Activated naive CD4-positive, alpha-beta T cell treated with anti-CD3 and anti-CD28 coated beads, Interleukin-2, amount 10 ng/mL, durations not matched to agents 7 days and 5 days (primary cell): Measurements from ENCODE around the gene USB1.

ENCODE experiments used
- CTCF ChIA-PET: fragments of 350-600 bp; sonication (Branson Sonifier 250); formaldehyde crosslinking; loops from one replicate; lab custom pipeline; 2021; ENCODE audit warnings: antibody characterized with exemption; lab: Charles Lee
- DNase-seq: peaks from one replicate; pipeline ENCODE4 v3.0.0-alpha.2; 2020
- H3K27ac Mint-ChIP-seq: one replicate; pipeline ENCODE4 v1.8.0; 2021; ENCODE audit warnings: mild to moderate bottlenecking, moderate library complexity, mixed read lengths
- H3K27me3 Mint-ChIP-seq: one replicate; pipeline ENCODE4 v1.8.0; 2021; ENCODE audit warnings: mild to moderate bottlenecking, mixed read lengths
- H3K36me3 Mint-ChIP-seq: one replicate; pipeline ENCODE4 v1.8.0; 2021; ENCODE audit warnings: mixed read lengths
- H3K4me1 Mint-ChIP-seq: one replicate; pipeline ENCODE4 v1.8.0; 2021; ENCODE audit warnings: mixed read lengths
- H3K4me3 Mint-ChIP-seq: one replicate; pipeline ENCODE4 v1.8.0; 2021; ENCODE audit warnings: mild to moderate bottlenecking, moderate library complexity, mixed read lengths
- H3K9me3 Mint-ChIP-seq: one replicate; pipeline ENCODE4 v1.8.0; 2021; ENCODE audit warnings: mixed read lengths

The USB1 gene

DNA sequence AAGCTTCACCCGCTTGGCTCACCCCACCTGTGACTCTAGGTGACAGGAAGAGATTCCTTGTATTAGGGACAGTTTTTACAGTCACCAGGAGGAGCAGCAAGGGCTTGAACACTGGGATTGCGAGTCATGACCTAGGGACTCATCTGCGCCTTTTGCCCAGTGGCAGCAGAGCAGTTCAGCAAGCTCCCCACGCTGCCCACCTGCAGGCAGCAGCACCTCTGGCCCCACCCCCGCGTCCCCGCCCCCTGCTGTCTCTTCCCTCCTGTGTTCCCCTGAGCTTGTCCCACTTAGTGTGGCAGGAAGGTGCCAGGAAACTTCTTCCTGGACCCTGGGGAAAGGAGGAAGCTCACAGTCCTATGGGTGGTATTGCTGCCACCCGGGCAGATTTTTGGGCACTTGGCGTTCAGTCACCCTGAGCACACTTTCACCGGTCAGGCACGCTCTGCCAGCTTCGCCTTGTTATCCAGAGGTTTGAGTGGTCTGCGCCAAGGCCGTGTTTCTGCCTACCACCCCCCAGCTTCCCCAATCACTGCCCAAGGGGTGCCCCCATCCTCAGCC, 33.0 kb downstream of the USB1 start:
- no peak for DNase-seq
- Mint-ChIP-seq H3K27ac (no peak overlapping the region), H3K36me3 (no peaks in the 10 kb centered on the region), H3K4me1 (no peaks in the 10 kb centered on the region), H3K4me3 (no peak overlapping the region), H3K9me3 (no peaks in the 10 kb centered on the region), H3K27me3 (peaks cover 8% of the 10 kb centered on the region)
- CTCF ChIA-PET, result interaction anchor here (0.8 to 1.3 kb wide), 3 partner anchors 11 to 135 kb away, joined by 3 read pairs; no protein-coding TSS in a partner anchor

GRCh38 chr16:58034774-58035173, 33.6 kb downstream of the USB1 start:
- CTCF ChIA-PET, result interaction anchor here (1.3 kb wide), 1 partner anchor 136 kb away, joined by 3 read pairs; no protein-coding TSS in a partner anchor
- Mint-ChIP-seq H3K27ac (no peak overlapping the region), H3K9me3 (no peaks in the 10 kb centered on the region), H3K4me3 (no peak overlapping the region), H3K4me1 (no peaks in the 10 kb centered on the region), H3K36me3 (no peaks in the 10 kb centered on the region), H3K27me3 (peaks cover 5% of the 10 kb centered on the region)
- DNase-seq, result no peak

GRCh38 chr16:58035356-58036170, 34.4 kb downstream of the USB1 start:
- H3K36me3 Mint-ChIP-seq, result no peaks in the 10 kb centered on the region
- CTCF ChIA-PET, result interaction anchor here (1.3 kb wide), 1 partner anchor 137 kb away, joined by 3 read pairs; no protein-coding TSS in a partner anchor
- no peaks in the 10 kb centered on the region for H3K9me3 Mint-ChIP-seq
- DNase-seq, result no peak
- H3K27ac Mint-ChIP-seq, result no peak overlapping the region
- no peaks in the 10 kb centered on the region for H3K27me3 Mint-ChIP-seq
- H3K4me1 Mint-ChIP-seq, result no peaks in the 10 kb centered on the region
- H3K4me3 Mint-ChIP-seq, result no peak overlapping the region

DNA sequence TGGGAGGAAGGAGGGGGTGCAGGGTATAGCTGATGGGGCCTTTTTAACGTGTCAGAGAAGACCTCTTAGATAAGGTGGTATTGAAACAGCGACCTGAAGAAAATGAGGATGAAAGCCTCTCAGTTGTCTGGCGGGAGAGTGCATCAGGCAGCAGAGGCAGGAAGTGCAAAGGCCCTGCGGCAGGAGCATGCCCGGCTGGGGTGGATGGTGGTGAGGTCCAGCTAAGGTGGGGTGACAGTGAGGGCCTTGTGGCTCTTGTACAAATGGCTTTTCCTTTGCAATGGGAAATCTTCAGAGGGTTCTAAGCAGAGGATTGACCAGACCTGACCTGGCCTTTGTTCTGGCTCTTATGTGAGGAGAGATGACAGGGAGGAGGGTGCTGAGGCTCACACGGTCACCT, 35.7 kb downstream of the USB1 start:
- Mint-ChIP-seq H3K4me3 (no peak overlapping the region), H3K4me1 (no peaks in the 10 kb centered on the region), H3K9me3 (no peaks in the 10 kb centered on the region), H3K27me3 (no peaks in the 10 kb centered on the region), H3K36me3 (no peaks in the 10 kb centered on the region), H3K27ac (no peak overlapping the region)
- CTCF ChIA-PET, result no interaction called here
- DNase-seq, result no peak

DNA sequence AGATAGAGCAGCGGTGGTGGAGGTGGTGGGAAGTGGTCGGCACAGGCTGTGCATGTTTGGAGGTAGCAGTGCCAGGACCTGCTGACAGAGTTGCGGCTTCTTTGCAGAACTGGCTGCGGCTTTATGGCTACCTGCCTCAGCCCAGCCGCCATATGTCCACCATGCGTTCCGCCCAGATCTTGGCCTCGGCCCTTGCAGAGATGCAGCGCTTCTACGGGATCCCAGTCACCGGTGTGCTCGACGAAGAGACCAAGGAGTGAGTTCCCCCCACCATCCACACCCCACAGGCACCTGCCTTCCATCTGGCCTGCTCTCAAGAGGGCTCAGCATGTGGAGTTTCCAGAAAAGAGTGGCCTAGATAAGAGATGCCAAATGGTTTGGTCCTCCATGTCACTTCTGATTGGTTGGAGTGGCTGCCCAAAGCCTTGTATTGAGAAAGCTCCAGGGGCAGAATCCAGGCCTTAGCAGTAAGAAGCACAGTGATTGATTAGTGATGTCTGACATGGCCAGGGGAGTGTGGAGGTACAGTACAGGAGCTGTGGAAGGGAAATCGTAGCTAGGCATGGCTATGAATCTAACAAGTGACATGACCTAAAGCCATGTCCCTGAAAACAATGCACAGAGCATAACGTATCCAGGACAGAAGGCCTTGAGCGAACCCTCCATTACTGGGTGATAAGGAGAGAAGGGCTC, 36.3 kb downstream of the USB1 start:
- Mint-ChIP-seq H3K36me3 (no peaks in the 10 kb centered on the region), H3K27ac (no peak overlapping the region), H3K4me3 (no peak overlapping the region), H3K27me3 (no peaks in the 10 kb centered on the region), H3K4me1 (no peaks in the 10 kb centered on the region), H3K9me3 (no peaks in the 10 kb centered on the region)
- no peak for DNase-seq
- CTCF ChIA-PET, result no interaction called here

DNA sequence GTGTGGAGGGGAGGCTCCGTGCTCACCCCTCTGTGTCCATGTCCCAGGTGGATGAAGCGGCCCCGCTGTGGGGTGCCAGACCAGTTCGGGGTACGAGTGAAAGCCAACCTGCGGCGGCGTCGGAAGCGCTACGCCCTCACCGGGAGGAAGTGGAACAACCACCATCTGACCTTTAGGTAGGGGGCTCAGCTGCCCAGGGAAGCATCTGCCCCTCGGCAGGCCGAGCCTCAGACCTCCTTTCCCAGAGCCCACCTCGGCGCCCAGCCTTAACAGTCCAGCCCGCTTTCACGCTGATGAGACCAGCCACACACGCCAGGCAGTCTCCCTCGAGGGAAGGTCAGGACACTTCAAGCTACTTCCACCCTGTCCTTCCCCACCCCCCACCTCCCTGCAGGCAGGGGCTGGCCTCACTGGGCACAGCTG, 37.0 kb downstream of the USB1 start:
- Mint-ChIP-seq H3K4me3 (no peak overlapping the region), H3K9me3 (no peaks in the 10 kb centered on the region), H3K4me1 (no peaks in the 10 kb centered on the region), H3K27ac (no peak overlapping the region), H3K27me3 (no peaks in the 10 kb centered on the region), H3K36me3 (no peaks in the 10 kb centered on the region)
- DNase-seq, result no peak
- CTCF ChIA-PET, result no interaction called here

DNA sequence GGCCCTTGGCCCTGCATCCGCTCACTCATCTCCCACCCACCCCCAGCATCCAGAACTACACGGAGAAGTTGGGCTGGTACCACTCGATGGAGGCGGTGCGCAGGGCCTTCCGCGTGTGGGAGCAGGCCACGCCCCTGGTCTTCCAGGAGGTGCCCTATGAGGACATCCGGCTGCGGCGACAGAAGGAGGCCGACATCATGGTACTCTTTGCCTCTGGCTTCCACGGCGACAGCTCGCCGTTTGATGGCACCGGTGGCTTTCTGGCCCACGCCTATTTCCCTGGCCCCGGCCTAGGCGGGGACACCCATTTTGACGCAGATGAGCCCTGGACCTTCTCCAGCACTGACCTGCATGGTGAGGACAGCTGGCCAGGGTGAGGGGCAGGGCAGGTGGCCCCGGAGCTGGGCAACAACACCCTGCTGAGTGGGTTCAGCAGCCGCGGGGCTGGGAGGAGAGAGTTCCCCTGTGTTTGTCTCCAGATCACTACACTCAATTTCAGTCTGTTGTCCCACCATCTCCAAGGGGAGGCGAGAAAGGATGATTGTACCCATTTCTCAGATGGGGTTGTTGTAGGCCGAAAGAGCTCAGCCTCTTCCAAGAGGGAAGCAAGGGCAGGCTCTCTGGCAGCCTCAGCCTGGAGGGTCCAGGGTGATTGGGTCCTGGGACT, 38.8 kb downstream of the USB1 start:
- Mint-ChIP-seq H3K27ac (no peak overlapping the region), H3K27me3 (no peaks in the 10 kb centered on the region), H3K9me3 (no peaks in the 10 kb centered on the region), H3K36me3 (no peaks in the 10 kb centered on the region), H3K4me1 (no peaks in the 10 kb centered on the region), H3K4me3 (no peak overlapping the region)
- no peak for DNase-seq
- CTCF ChIA-PET, result no interaction called here

GRCh38 chr16:58040496-58040846, 39.3 kb downstream of the USB1 start:
- H3K4me3 Mint-ChIP-seq, result no peak overlapping the region
- DNase-seq, result no peak
- no peaks in the 10 kb centered on the region for H3K36me3 Mint-ChIP-seq
- CTCF ChIA-PET, result no interaction called here
- H3K27ac Mint-ChIP-seq, result no peak overlapping the region
- H3K27me3 Mint-ChIP-seq, result no peaks in the 10 kb centered on the region
- no peaks in the 10 kb centered on the region for H3K9me3 Mint-ChIP-seq
- H3K4me1 Mint-ChIP-seq, result no peaks in the 10 kb centered on the region

DNA sequence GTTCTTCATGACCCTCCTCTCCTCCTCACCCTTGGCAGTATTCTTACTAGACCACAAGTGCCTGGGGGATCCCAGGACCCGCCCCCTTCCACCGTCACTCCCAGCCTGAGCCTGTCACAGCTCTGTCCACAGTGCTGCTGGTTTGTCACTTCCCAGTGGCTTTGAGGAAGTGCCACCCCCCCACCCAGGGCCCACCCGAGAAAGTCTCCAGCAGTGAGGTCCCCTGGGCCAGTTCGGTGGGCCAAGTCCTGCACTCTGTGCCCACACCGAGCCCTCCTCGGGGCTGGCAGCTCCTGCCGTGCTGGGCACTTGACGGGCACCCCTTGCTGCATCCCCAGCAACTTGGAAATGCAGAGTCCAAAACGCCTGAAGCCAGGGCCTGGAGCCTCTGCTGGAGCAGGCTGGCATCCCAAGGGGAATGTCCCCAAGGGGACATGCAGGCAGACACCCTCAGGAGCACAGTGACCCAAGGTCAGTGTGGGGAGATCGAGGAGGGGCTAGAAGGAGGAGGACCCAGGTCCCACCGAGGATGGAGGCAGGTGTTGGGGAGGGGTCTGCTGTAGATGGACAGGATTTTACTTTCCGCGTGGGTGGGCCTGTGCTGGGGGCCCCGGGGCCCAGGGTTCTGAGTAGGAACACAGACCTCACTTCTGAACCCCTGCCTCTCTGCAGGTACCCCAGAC, 39.9 kb downstream of the USB1 start:
- H3K4me3 Mint-ChIP-seq, result no peak overlapping the region
- H3K36me3 Mint-ChIP-seq, result no peaks in the 10 kb centered on the region
- H3K4me1 Mint-ChIP-seq, result no peaks in the 10 kb centered on the region
- no peak for DNase-seq
- no peaks in the 10 kb centered on the region for H3K27me3 Mint-ChIP-seq
- H3K27ac Mint-ChIP-seq, result no peak overlapping the region
- CTCF ChIA-PET, result no interaction called here
- no peaks in the 10 kb centered on the region for H3K9me3 Mint-ChIP-seq

- Mint-ChIP-seq H3K9me3 (no peaks in the 10 kb centered on the region), H3K36me3 (no peaks in the 10 kb centered on the region)
- CTCF ChIA-PET, result no interaction called here
These were observed 40.4 kb downstream of the USB1 start for GRCh38 chr16:58041628-58041955.

DNA sequence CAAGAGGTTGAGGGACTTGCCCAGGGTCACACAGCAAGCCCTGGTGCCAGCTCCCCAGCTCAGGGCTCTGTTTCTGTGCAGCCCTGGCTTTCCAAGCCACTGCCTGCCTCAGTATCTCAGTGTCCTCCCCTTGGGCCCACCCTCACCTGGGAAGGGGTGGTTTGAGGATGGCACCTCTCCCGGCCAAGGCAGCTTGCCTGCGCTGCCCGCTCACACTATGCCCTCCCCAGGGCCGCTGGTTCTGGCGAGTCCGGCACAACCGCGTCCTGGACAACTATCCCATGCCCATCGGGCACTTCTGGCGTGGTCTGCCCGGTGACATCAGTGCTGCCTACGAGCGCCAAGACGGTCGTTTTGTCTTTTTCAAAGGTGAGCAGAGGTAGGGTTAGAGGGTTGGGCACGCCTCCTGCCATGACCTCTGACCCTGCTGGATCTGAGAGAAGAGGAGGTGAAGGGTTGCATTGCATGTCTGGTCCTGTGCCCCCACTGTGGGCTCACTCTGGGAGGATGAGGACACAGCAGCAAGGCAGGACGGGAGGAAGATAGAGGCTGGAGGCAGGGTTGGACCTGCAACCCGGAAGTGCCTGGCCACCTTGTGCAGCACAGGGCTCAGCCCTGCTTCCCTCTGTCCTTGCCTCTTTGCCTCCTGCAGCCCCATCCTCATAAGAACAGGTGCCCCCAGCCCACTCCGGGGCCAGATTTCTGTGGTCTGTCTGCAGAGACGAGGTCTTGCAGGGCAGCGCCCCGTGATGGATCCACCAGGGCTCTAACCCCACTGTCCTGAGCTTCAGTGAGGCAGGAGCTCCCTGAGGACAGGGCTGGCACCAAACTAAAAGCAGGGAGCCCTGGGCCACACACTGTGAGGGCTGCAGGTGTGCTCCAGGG, 41.0 kb downstream of the USB1 start:
- H3K27ac Mint-ChIP-seq, result no peak overlapping the region
- no peak for DNase-seq
- H3K36me3 Mint-ChIP-seq, result no peaks in the 10 kb centered on the region
- CTCF ChIA-PET, result interaction anchor here (0.6 kb wide), 1 partner anchor 79 kb away, joined by 3 read pairs; no protein-coding TSS in a partner anchor
- no peak overlapping the region for H3K4me3 Mint-ChIP-seq
- H3K9me3 Mint-ChIP-seq, result no peaks in the 10 kb centered on the region
- H3K27me3 Mint-ChIP-seq, result no peaks in the 10 kb centered on the region
- no peaks in the 10 kb centered on the region for H3K4me1 Mint-ChIP-seq

More at GRCh38 chr16:58041628-58041955, 40.4 kb downstream of the USB1 start:
- H3K4me3 Mint-ChIP-seq, result no peak overlapping the region
- no peaks in the 10 kb centered on the region for H3K27me3 Mint-ChIP-seq
- no peak overlapping the region for H3K27ac Mint-ChIP-seq
- DNase-seq, result no peak
- H3K4me1 Mint-ChIP-seq, result no peaks in the 10 kb centered on the region

DNA sequence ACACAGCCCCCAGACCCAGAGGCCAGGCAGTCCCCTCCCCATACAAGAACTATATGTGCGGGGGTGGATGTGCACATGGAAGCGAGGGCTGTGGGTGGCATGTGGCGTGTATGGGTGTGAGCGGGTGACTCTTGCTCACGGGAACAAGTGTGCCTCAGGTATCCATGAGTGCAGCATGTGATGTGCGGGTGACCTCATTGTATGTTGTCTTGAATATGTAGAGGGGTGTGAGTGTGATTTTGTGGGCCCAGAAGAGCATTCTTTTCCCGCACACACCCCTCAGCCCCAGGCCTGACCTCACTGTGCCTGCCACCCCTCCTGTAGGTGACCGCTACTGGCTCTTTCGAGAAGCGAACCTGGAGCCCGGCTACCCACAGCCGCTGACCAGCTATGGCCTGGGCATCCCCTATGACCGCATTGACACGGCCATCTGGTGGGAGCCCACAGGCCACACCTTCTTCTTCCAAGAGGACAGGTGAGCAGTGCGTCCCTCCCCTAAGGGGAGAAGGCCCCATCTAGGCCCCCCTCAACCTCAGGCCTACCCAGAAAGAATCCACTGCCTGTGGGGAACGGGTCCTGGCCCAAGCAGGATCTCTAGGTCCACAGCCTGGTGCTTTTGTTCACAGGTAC, 41.8 kb downstream of the USB1 start:
- no peaks in the 10 kb centered on the region for H3K36me3 Mint-ChIP-seq

More for the DNA sequence above, 41.8 kb downstream of the USB1 start:
- CTCF ChIA-PET, result interaction anchor here (0.6 kb wide), 1 partner anchor 79 kb away, joined by 3 read pairs; no protein-coding TSS in a partner anchor
- Mint-ChIP-seq H3K27ac (no peak overlapping the region), H3K4me3 (no peak overlapping the region), H3K9me3 (no peaks in the 10 kb centered on the region), H3K27me3 (no peaks in the 10 kb centered on the region), H3K4me1 (no peaks in the 10 kb centered on the region)
- DNase-seq, result no peak
